Esophagus muscularis mucosa (tissue), 3 donors: ENCODE measurements around the gene HPCA.

Experiments used
- CTCF ChIP-seq, 3 experiments: fragments of 200-600 bp in 2 of 3; fragments of 450-650 bp in 1 of 3; sonication (generic) in 2 of 3; IDR thresholded peaks; one replicate each; pipeline ENCODE4 v1.5.1; 2017 to 2019; ENCODE audit warnings: antibody characterized with exemption in 3 of 3, mild to moderate bottlenecking in 2 of 3, moderate library complexity in 1 of 3
- EP300 ChIP-seq: sonication (generic); formaldehyde crosslinking; IDR thresholded peaks from one replicate; pipeline ENCODE4 v1.6.1; 2017; ENCODE audit warnings: antibody characterized with exemption

- TF ChIP-seq CTCF (IDR thresholded peaks at IDR 0.05), result no peak
- no peak for TF ChIP-seq EP300
Measured at GRCh38 chr1:32891241-32891570, 4.9 kb downstream of the HPCA start.
